K562 (cell line): ENCODE measurements around the gene IP6K1. TPM values are rescaled to one million over a fixed set of nuclear protein-coding genes. Genes with fewer than 3 reads are reported as not detected.

Source experiments
- BHLHE40 ChIP-seq: IDR thresholded peaks from 2 replicates; pipeline ENCODE4 v1.6.1; 2011; ENCODE audit warnings: low read length, improper control_type of control experiment
- KLF13 ChIP-seq: fragments of 450-650 bp; IDR thresholded peaks from 2 replicates; pipeline ENCODE4 v1.6.1; 2016; ENCODE audit warnings: missing genetic modification characterization, low read depth, mild to moderate bottlenecking, missing compliant biosample characterization, moderate library complexity, borderline replicate concordance
- MAZ ChIP-seq, 2 experiments: fragments of 450-650 bp in 1 of 2; sonication (generic) in 1 of 2; formaldehyde crosslinking; IDR thresholded peaks in 1 of 2; conservative IDR thresholded peaks in 1 of 2; 2 replicates each; pipeline versions ENCODE4 v1.4.0 to v1.5.0; 2020; ENCODE audit warnings: mild to moderate bottlenecking in 1 of 2, missing genetic modification reagents in 1 of 2
- PHF20 ChIP-seq: fragments of 450-650 bp; IDR thresholded peaks from 2 replicates; pipeline ENCODE4 v1.6.1; 2018; ENCODE audit not compliant: partially characterized antibody
- SMARCB1 ChIP-seq: IDR thresholded peaks from 2 replicates; pipeline ENCODE4 v1.6.1; 2011; ENCODE audit warnings: improper control_type of control experiment, low read depth; ENCODE audit not compliant: insufficient read length
- TBP ChIP-seq: optimal IDR thresholded peaks from 2 replicates; pipeline ENCODE3; 2011; ENCODE audit warnings: low read depth, low read length, improper control_type of control experiment
- WHSC1 ChIP-seq: IDR thresholded peaks from one replicate; pipeline ENCODE4 v1.6.1; 2012; ENCODE audit warnings: low read length, control low read depth, inconsistent platforms
- ZKSCAN1 ChIP-seq: fragments of 150-350 bp; IDR thresholded peaks from 2 replicates; pipeline ENCODE4 v1.6.1; 2016; ENCODE audit warnings: low read depth, low read length
- ZNF354B ChIP-seq: fragments of 250-450 bp; sonication (Bioruptor Pico); IDR thresholded peaks from 2 replicates; pipeline ENCODE4 v1.4.0; 2020
- ZNF384 ChIP-seq: IDR thresholded peaks from 2 replicates; pipeline ENCODE4 v1.6.1; 2012; ENCODE audit warnings: low read depth, low read length, improper control_type of control experiment
- ZNF780A ChIP-seq: fragments of 250-450 bp; sonication (Bioruptor Pico); IDR thresholded peaks from 2 replicates; pipeline ENCODE4 v1.5.0; 2021; ENCODE audit warnings: mild to moderate bottlenecking
- polyA plus RNA-seq, 8 experiments: library from polyadenylated mRNA; depleted of rRNA in 4 of 8; stranded (reverse) in 5 of 8; unstranded in 3 of 8; fragments of >200 nt; fragmentation: Nextera tagmentation in 2 of 8; fragmentation: Illumina TruSeq in 1 of 8; extraction: Ambion mirVana in 2 of 8; extraction: Trizol in 1 of 8; gene quantifications; 2 replicates each; pipeline versions ENCODE4 v1.2.1 to v1.2.3, GENCODE V29; 2011 to 2014; ENCODE audit warnings: inconsistent platforms in 1 of 8, missing spikeins in 1 of 8
- total RNA-seq, 7 experiments: library from RNA; depleted of rRNA in 6 of 7; stranded (reverse); fragments of >200 nt in 6 of 7; fragmentation: Illumina TruSeq in 2 of 7; extraction: Trizol in 2 of 7; gene quantifications; 2 replicates each; pipeline versions ENCODE4 v1.2.1 to v1.2.3, GENCODE V29; 2011 to 2021; ENCODE audit warnings: low replicate concordance in 1 of 7
- TF ChIP-seq, protein P1 (sequence below): fragments of 250-450 bp; sonication (Bioruptor Pico); IDR thresholded peaks from 2 replicates; pipeline ENCODE4 v1.4.0; 2020
- TF ChIP-seq, protein P2 (sequence below): sonication (generic); formaldehyde crosslinking; IDR thresholded peaks from 2 replicates; pipeline ENCODE4 v1.8.0; 2023; ENCODE audit warnings: mild to moderate bottlenecking, missing genetic modification reagents
- TF ChIP-seq, protein P3 (sequence below): sonication (generic); formaldehyde crosslinking; IDR thresholded peaks from 2 replicates; pipeline ENCODE4 v1.8.0; 2022; ENCODE audit warnings: missing genetic modification reagents, mild to moderate bottlenecking, borderline replicate concordance
- TF ChIP-seq, protein P4 (sequence below): sonication (generic); formaldehyde crosslinking; IDR thresholded peaks from 2 replicates; pipeline ENCODE4 v1.4.0; 2020; ENCODE audit warnings: mild to moderate bottlenecking, missing genetic modification reagents
- TF ChIP-seq, protein P5 (sequence below): fragments of 450-650 bp; formaldehyde crosslinking; IDR thresholded peaks from 2 replicates; pipeline ENCODE4 v1.4.0; 2020; ENCODE audit warnings: mild to moderate bottlenecking, mixed read lengths

Gene IP6K1
- total and polyA plus RNA-seq, 9 of the 15 experiments (the other 6 are each of a cell fraction or from before 2014, with no cell fraction given) = 0.46 to 29.2 (median 13.1) TPM

DNA sequence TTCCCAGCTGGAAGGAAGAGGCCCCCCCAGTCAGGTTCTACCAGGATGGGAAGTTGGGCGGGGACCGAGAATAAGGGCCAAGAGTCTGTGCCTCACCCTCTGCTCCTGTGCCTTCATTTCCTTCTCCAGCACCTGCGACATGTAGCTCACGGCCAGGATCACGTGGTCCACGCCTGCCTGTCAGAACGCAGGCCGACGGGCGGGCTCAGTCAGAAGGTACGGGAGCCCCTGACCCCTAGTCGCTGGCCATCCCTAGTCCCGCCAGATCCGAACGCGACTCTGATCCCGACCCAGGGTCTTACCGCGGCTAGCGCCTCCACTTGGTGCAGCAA, 63.1 kb downstream of the IP6K1 start (continued):
- TF ChIP-seq, protein P1, sequence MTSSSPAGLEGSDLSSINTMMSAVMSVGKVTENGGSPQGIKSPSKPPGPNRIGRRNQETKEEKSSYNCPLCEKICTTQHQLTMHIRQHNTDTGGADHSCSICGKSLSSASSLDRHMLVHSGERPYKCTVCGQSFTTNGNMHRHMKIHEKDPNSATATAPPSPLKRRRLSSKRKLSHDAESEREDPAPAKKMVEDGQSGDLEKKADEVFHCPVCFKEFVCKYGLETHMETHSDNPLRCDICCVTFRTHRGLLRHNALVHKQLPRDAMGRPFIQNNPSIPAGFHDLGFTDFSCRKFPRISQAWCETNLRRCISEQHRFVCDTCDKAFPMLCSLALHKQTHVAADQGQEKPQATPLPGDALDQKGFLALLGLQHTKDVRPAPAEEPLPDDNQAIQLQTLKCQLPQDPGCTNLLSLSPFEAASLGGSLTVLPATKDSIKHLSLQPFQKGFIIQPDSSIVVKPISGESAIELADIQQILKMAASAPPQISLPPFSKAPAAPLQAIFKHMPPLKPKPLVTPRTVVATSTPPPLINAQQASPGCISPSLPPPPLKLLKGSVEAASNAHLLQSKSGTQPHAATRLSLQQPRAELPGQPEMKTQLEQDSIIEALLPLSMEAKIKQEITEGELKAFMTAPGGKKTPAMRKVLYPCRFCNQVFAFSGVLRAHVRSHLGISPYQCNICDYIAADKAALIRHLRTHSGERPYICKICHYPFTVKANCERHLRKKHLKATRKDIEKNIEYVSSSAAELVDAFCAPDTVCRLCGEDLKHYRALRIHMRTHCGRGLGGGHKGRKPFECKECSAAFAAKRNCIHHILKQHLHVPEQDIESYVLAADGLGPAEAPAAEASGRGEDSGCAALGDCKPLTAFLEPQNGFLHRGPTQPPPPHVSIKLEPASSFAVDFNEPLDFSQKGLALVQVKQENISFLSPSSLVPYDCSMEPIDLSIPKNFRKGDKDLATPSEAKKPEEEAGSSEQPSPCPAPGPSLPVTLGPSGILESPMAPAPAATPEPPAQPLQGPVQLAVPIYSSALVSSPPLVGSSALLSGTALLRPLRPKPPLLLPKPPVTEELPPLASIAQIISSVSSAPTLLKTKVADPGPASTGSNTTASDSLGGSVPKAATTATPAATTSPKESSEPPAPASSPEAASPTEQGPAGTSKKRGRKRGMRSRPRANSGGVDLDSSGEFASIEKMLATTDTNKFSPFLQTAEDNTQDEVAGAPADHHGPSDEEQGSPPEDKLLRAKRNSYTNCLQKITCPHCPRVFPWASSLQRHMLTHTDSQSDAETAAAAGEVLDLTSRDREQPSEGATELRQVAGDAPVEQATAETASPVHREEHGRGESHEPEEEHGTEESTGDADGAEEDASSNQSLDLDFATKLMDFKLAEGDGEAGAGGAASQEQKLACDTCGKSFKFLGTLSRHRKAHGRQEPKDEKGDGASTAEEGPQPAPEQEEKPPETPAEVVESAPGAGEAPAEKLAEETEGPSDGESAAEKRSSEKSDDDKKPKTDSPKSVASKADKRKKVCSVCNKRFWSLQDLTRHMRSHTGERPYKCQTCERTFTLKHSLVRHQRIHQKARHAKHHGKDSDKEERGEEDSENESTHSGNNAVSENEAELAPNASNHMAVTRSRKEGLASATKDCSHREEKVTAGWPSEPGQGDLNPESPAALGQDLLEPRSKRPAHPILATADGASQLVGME (CRISPR knock-in tag) = no peak
- TF ChIP-seq ZNF780A (CRISPR knock-in tag) (no peak), BHLHE40 (no peak), SMARCB1 (no peak), ZNF354B (no peak), ZNF384 (no peak), TBP (no peak), MAZ (CRISPR knock-in tag; conservative IDR thresholded peaks at IDR 0.05 in 1 of 2, IDR thresholded peaks at IDR 0.05 in 1 of 2) (no peak), KLF13 (tag) (no peak), ZKSCAN1 (no peak), WHSC1 (no peak), PHF20 (no peak)
- TF ChIP-seq, protein P2, sequence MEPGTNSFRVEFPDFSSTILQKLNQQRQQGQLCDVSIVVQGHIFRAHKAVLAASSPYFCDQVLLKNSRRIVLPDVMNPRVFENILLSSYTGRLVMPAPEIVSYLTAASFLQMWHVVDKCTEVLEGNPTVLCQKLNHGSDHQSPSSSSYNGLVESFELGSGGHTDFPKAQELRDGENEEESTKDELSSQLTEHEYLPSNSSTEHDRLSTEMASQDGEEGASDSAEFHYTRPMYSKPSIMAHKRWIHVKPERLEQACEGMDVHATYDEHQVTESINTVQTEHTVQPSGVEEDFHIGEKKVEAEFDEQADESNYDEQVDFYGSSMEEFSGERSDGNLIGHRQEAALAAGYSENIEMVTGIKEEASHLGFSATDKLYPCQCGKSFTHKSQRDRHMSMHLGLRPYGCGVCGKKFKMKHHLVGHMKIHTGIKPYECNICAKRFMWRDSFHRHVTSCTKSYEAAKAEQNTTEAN (CRISPR knock-in tag) = no peak
- TF ChIP-seq, protein P3, sequence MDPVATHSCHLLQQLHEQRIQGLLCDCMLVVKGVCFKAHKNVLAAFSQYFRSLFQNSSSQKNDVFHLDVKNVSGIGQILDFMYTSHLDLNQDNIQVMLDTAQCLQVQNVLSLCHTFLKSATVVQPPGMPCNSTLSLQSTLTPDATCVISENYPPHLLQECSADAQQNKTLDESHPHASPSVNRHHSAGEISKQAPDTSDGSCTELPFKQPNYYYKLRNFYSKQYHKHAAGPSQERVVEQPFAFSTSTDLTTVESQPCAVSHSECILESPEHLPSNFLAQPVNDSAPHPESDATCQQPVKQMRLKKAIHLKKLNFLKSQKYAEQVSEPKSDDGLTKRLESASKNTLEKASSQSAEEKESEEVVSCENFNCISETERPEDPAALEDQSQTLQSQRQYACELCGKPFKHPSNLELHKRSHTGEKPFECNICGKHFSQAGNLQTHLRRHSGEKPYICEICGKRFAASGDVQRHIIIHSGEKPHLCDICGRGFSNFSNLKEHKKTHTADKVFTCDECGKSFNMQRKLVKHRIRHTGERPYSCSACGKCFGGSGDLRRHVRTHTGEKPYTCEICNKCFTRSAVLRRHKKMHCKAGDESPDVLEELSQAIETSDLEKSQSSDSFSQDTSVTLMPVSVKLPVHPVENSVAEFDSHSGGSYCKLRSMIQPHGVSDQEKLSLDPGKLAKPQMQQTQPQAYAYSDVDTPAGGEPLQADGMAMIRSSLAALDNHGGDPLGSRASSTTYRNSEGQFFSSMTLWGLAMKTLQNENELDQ (CRISPR knock-in tag) = no peak
- TF ChIP-seq, protein P4, sequence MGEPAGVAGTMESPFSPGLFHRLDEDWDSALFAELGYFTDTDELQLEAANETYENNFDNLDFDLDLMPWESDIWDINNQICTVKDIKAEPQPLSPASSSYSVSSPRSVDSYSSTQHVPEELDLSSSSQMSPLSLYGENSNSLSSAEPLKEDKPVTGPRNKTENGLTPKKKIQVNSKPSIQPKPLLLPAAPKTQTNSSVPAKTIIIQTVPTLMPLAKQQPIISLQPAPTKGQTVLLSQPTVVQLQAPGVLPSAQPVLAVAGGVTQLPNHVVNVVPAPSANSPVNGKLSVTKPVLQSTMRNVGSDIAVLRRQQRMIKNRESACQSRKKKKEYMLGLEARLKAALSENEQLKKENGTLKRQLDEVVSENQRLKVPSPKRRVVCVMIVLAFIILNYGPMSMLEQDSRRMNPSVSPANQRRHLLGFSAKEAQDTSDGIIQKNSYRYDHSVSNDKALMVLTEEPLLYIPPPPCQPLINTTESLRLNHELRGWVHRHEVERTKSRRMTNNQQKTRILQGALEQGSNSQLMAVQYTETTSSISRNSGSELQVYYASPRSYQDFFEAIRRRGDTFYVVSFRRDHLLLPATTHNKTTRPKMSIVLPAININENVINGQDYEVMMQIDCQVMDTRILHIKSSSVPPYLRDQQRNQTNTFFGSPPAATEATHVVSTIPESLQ (CRISPR knock-in tag) = 0 out of 2 replicates have a peak, but pooled peaks have one; percentile 2
- TF ChIP-seq, protein P5, sequence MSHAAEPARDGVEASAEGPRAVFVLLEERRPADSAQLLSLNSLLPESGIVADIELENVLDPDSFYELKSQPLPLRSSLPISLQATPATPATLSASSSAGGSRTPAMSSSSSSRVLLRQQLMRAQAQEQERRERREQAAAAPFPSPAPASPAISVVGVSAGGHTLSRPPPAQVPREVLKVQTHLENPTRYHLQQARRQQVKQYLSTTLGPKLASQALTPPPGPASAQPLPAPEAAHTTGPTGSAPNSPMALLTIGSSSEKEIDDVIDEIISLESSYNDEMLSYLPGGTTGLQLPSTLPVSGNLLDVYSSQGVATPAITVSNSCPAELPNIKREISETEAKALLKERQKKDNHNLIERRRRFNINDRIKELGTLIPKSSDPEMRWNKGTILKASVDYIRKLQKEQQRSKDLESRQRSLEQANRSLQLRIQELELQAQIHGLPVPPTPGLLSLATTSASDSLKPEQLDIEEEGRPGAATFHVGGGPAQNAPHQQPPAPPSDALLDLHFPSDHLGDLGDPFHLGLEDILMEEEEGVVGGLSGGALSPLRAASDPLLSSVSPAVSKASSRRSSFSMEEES (CRISPR knock-in tag) = peak; percentile 77
